HCT116 (cell line): ENCODE data around the gene DLG5.

Experiments used
- POLR2AphosphoS5 ChIP-seq: IDR thresholded peaks from 2 replicates; pipeline ENCODE4 v1.6.1; 2011; ENCODE audit warnings: mild to moderate bottlenecking, low read depth, low read length, moderate library complexity
- RAD21 ChIP-seq: IDR thresholded peaks from 2 replicates; pipeline ENCODE4 v1.6.1; 2012; ENCODE audit warnings: low read depth, mild to moderate bottlenecking

DNA sequence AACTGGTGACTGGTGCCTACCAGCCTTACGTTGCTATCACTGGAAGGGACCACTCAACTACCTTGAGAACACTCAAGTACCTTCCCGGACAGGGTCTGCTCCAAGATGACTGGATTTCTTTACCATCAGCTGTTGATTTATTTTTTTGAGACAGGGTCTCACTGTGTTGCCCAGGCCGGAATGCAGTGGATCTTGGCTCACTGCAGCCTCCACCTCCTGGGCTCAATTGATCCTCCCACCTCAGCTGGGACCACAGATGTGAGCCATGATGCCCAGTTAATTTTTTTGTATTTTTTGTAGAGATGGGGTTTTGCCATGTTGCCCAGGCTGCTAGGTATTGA, 45.2 kb upstream of the DLG5 start:
- no peak for TF ChIP-seq RAD21
- TF ChIP-seq POLR2AphosphoS5: no peak
